Measurements from ENCODE around the gene NT5E.

The NT5E gene

DNA sequence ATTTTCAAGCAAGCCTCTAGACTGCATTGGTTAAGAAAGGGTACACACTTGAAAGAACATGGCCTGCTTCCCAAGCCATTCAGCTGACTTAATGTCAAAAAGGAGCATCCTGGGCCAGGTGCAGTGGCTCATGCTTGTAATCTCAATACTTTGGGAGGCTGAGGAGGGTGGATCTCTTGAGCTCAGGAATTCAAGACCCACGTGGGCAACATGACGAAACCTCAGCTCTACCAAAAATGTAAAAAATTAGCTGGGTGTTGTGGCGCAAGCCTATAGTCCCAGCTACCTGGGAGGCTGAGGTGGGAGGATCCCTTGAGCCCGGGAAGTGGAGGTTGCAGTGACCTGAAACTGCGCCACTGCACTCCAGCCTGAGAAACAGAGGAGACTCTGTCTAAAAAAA lies 26.9 kb upstream of the NT5E start:
- DNase-seq = no peak

- DNase-seq = no peak
Measured at GRCh38 chr6:85424981-85425380, 24.9 kb upstream of the NT5E start.

DNA sequence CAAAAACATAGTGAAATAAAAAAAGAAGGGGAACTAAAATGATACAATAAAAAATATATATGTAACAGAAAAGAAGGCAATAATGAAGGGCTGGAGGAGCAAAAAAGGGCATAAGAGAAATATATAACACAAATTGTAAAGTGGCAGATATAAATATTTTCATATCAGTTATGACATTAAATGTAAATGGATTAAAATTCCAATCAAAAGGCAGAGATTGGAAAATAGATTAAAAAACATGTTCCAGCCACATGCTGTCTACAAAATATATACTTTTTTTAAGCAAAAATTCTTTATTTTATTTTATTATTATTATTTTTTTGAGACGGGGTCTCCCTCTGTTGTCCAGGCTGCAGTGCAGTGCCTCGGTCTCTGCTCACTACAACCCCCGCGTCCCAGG lies 23.9 kb upstream of the NT5E start:
- DNase-seq = no peak

DNA sequence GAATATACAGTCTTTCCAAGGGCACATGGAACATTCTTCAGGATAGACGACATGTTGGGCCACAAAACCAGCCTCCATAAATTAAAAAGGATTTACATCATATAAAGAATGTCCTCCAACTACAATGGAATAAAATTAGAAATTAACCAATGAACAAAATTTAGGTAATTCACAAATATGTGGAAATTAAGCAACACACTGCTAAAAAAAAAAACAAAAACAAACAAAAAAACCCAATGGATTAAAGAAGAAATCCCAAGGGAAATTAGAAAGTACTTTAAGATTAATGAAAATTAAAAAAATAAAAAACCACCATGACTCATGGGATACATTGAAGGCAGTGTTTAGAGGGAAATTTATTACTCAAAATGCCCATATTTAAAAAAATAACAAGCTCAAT lies 21.4 kb upstream of the NT5E start:
- DNase-seq = no peak

GRCh38 chr6:85429346-85429745 lies 20.5 kb upstream of the NT5E start:
- no peak for DNase-seq

DNA sequence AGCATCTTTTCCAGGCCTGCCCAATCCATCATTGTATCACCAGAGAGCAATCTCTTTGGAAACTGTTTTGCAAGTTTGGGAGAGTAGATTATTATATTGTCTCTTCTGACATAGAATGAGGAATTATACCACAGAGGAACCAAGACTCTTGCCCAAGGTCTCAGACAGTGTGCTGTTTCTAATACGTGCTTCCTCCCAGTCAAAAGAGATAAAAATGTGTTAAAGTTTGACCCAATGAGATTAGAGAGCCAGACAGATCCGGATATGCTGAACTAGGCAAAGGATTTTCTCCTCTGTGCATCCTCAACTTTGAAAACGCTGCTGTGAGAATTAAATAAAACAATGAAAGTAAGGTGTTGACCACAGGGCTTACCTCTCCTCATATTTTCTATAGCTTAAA lies 18.6 kb upstream of the NT5E start:
- DNase-seq = no peak

DNA sequence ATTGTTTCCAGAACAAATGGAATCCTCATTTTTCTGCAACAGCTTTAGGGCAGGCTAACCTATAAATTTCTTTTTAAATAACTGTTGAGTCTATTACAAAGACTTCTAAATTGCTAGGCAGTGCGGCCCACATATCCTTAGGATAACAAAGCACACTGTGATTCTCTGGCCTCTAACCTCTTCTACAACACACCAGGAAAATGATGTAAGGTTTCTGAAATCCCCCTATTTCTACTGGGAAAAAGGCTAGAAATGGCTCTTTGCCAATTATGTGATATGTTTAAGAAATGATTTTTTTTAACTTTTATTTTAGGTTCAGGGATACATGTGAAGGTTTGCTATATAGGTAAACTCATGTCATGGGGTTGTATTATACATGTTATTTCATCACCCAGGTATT lies 17.3 kb upstream of the NT5E start:
- no peak for DNase-seq

- DNase-seq = no peak
Measured at GRCh38 chr6:85435851-85436250, 14.0 kb upstream of the NT5E start.

- no peak for DNase-seq
Measured at GRCh38 chr6:85436411-85436810, 13.5 kb upstream of the NT5E start.

DNA sequence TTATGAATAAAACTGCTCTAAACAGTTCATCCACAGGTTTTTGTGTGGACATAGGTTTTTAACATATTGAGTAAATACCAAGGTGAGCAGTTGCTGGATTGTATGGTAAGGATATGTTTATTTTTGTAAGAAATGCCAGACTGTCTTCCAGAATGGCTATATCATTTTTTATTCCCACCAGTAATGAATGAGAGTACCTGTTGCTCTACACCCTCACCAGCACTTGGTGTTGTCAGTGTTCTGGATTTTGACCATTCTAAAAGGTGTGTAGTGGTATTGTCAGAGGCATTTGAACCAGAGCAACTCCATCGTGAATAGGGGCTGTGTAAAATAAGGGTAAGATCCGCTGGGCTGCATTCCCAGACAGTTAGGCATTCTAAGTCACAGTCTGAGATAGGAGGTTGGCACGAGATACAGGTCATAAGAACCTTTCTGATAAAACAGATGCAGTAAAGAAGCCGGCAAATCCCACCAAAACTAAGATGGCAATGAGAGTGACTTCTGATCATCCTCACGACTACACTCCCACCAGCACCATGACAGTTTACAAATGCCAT lies 12.9 kb upstream of the NT5E start:
- DNase-seq = no peak

DNA sequence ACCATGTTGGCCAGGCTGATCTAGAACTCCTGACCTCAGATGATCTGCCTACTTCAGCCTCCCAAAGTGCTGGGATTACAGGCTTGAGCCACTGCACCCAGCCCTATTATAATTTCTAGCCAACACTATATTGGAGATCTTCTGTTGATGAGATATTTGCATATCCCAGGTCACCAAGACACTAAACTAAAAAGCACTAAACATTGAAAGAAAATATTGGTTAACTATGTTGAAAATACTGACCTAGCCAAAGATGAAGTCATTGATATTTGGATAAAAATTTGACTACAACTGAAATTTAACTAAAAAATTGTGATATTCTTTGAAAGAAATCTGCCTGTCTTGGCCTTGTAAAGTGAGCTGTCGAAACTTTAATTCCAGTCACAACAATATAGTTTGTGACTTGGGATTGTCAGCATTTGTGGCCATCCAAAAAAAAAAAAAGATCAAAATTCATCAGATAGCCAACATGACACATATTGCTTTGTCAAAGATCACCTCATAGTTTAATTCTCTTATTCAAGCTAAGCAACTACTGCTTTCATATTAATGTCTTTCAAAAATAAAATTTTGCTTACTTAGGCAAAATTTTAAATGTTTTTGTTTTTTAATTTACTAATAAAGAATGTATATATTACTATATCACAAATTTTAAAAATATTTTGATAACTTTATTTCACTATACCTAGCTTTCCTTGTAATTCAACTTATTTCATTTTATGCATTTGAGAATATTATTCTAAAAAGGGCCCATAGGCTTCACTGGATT lies 6.3 kb upstream of the NT5E start:
- DNase-seq = no peak

DNA sequence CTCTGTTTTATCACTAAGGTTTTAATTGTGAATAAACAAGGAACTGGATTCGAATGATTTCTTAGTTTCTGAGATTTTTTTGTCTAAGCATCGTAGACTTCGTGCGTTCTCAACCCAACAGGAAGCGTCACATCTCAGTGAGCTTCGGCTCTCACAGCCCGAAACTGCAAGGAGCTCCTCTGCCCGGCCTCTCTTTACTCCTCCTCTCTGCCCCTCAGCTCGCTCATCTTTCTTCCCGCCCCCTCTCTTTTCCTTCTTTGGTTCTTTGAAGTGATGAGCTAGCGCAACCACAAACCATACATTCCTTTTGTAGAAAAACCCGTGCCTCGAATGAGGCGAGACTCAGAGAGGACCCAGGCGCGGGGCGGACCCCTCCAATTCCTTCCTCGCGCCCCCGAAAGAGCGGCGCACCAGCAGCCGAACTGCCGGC lies 480 bp upstream of the NT5E start:
- no peak for DNase-seq

GRCh38 chr6:85451565-85452306 lies 1.9 kb downstream of the NT5E start:
- no peak for DNase-seq

- DNase-seq = no peak
Measured at GRCh38 chr6:85452441-85452881, 2.6 kb downstream of the NT5E start.

- no peak for DNase-seq
Measured at GRCh38 chr6:85453052-85453451, 3.2 kb downstream of the NT5E start.

- no peak for DNase-seq
Measured at GRCh38 chr6:85453490-85453889, 3.6 kb downstream of the NT5E start.

DNA sequence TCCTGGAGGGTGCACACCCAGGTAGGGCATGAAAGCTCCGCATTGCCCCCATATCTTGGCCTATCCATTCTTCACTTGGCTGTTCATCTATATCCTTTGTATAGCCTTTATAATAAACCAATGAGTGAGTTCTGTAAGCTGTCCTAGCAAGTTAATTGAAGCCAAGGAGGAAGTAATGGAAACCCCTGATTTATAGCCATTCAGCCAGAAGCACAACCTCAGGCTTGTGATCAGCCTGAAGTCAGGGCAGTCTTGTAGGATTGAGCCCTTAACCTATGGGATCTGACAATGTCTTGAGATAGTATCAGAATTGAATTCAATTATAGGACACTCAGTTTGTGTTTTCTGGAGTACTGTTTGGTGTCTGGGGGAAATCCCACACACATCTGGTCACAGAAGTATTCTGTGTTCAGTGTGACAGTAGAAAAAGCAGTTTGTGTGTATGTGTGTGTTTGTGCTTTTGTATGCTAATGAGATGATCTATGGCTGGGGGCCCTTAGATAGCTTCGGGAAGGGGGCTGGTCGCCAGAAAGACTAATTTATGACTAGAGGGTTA lies 5.7 kb downstream of the NT5E start:
- no peak for DNase-seq

- DNase-seq = no peak
Measured at GRCh38 chr6:85456782-85457181, 6.9 kb downstream of the NT5E start.

DNA sequence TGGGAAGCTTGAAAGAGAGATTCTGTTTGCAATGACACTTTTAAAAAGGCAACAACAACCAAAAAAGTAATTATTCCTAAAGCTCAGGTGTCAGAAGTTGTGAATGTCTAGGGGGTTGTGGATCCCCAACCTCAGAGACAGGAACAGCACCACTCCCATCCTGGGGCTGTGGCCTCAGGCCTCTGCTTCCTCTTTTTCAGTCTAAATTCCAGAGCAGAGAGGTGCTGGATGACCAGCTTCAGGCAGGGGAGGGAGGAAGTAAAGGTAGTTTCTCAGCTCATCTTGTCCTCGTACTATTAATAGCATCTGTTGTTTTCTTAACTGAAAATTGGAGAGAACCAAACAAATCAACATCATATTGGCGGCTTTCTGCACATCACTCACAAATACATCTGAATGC lies 8.3 kb downstream of the NT5E start:
- no peak for DNase-seq

GRCh38 chr6:85458782-85459181 lies 8.9 kb downstream of the NT5E start:
- no peak for DNase-seq

- DNase-seq = no peak
Measured at GRCh38 chr6:85459224-85459901, 9.5 kb downstream of the NT5E start.

DNA sequence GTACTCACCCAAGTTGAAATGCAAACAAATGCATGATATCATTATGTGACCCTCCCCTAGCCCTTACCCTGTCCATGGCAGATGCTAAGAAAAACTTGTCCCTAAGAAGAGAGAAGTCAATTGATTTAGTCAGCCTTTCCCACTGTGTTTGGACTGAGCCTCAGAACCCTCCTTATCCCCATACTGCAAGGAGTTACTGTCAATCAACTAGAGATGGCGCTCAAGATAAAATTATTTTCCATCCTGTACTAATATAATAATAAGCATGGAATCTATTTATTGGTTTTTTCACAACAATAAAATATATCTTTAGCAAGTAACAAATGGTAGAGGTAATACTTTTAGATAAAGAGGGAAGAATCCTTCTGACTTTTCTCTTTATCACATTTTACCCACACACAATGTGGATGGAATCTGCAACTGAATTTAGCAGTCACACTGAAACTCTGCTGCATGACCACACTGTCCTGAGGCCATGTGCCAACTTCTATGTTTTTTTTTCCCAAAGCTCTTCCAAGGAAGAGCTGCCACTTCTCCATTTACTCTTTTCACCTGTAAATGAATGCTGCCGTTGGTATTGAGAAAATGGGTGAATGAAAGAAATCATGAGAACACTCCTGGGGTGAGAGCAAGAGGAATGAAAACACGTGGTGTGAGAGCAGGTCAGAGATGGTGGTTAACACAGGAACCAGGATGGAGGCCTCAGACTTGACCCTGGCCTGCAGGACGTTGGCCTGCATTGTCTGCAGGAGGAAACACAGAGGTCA lies 10.5 kb downstream of the NT5E start:
- DNase-seq = no peak
